Activated CD4-positive, CD25-positive, alpha-beta regulatory T cell treated with anti-CD3 and anti-CD28 coated beads, Interleukin-2, amount 50 U/mL, for 24 hours (primary cell): ENCODE measurements around the gene NKD1.

ENCODE experiments used
- ATAC-seq, 2 donors: fragments of 150-1000 bp; cut with Tn5 transposase; one replicate each; pipeline ENCODE4 v1.10.0; 2021; ENCODE audit warnings: mild to moderate bottlenecking in 1 of 2, moderate library complexity in 1 of 2

The NKD1 gene

GRCh38 chr16:50677351-50677750 is 129.2 kb downstream of the NKD1 start:
- ATAC-seq: no peak

GRCh38 chr16:50678531-50678930 is 130.3 kb downstream of the NKD1 start:
- no peak for ATAC-seq

- no peak for ATAC-seq
These were observed 131.1 kb downstream of the NKD1 start for GRCh38 chr16:50679266-50679665.

- ATAC-seq: no peak
These were observed 131.7 kb downstream of the NKD1 start for GRCh38 chr16:50679676-50680555.

GRCh38 chr16:50680556-50680893 is 132.3 kb downstream of the NKD1 start:
- ATAC-seq: no peak

GRCh38 chr16:50681021-50681885 is 133.1 kb downstream of the NKD1 start, which contains the start of gene SNX20:
SNX20 (minus strand) TSS chr16:50681312; CDS start chr16:50677526, 3,786 bp downstream.
- ATAC-seq: peak; percentile 66 to 74

- peak; percentile 29 to 33 for ATAC-seq
These were observed 135.6 kb downstream of the NKD1 start for GRCh38 chr16:50683689-50684374.

GRCh38 chr16:50684823-50685461 is 136.7 kb downstream of the NKD1 start:
- ATAC-seq: peak; percentile 48 to 54

- no peak for ATAC-seq
These were observed 137.4 kb downstream of the NKD1 start for GRCh38 chr16:50685462-50686063.

GRCh38 chr16:50688083-50688482 is 139.9 kb downstream of the NKD1 start:
- ATAC-seq: no peak

- ATAC-seq: no peak
These were observed 140.7 kb downstream of the NKD1 start for GRCh38 chr16:50688867-50689266.

- no peak for ATAC-seq
These were observed 142.0 kb downstream of the NKD1 start for GRCh38 chr16:50690177-50690576.

- no peak for ATAC-seq
These were observed 144.4 kb downstream of the NKD1 start for GRCh38 chr16:50692644-50692998.

GRCh38 chr16:50692999-50693781 is 145.0 kb downstream of the NKD1 start, which contains the start of gene NOD2:
NOD2 (plus strand) TSS chr16:50693606; CDS start chr16:50699496, 5,890 bp downstream.
- peak; percentile 33 to 39 for ATAC-seq

- no peak for ATAC-seq
These were observed 146.0 kb downstream of the NKD1 start for GRCh38 chr16:50694206-50694605.

- no peak for ATAC-seq
These were observed 147.1 kb downstream of the NKD1 start for GRCh38 chr16:50695017-50696000.

- ATAC-seq: no peak
These were observed 147.9 kb downstream of the NKD1 start for GRCh38 chr16:50696126-50696525.

GRCh38 chr16:50696575-50697420 is 148.6 kb downstream of the NKD1 start:
- ATAC-seq: peak in 1 of 2 donors; percentile 19

- no peak for ATAC-seq
These were observed 149.2 kb downstream of the NKD1 start for GRCh38 chr16:50697421-50697715.
